OCI-LY7 (cell line): ENCODE measurements around the gene RIN3.

ENCODE experiments used
- EZH2phosphoT487 ChIP-seq: fragments of 200-600 bp; sonication (generic); IDR thresholded peaks from 2 replicates; pipeline ENCODE4 v1.6.1; 2018; ENCODE audit warnings: low read depth, borderline replicate concordance, mild to moderate bottlenecking, mixed run types, antibody characterized with exemption, low read length, moderate library complexity, mixed read lengths
- TF ChIP-seq, protein P1 (sequence below): fragments of 200-600 bp; sonication (generic); conservative IDR thresholded peaks from 2 replicates; pipeline ENCODE4 v1.5.1; 2014; ENCODE audit warnings: mild to moderate bottlenecking, antibody characterized with exemption, low read length, moderate library complexity, mixed read lengths

DNA sequence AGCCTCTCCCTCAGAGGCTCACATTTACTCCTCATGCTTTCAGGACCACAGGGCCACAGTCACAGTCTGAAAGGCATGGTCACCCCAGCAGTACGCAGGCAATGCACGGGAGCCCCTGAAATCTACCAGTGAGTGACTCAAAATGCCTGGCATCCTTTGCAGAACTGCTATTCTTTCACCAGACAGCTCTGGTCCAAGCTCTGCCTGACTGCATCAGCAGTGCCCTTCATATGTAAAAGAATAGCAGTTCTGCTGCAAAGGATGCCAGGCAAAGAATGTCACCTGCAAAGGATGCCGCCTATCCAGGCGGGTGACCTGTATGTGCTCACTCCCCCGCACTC lies 196.4 kb downstream of the RIN3 start:
- TF ChIP-seq EZH2phosphoT487, result no peak
- TF ChIP-seq, protein P1, sequence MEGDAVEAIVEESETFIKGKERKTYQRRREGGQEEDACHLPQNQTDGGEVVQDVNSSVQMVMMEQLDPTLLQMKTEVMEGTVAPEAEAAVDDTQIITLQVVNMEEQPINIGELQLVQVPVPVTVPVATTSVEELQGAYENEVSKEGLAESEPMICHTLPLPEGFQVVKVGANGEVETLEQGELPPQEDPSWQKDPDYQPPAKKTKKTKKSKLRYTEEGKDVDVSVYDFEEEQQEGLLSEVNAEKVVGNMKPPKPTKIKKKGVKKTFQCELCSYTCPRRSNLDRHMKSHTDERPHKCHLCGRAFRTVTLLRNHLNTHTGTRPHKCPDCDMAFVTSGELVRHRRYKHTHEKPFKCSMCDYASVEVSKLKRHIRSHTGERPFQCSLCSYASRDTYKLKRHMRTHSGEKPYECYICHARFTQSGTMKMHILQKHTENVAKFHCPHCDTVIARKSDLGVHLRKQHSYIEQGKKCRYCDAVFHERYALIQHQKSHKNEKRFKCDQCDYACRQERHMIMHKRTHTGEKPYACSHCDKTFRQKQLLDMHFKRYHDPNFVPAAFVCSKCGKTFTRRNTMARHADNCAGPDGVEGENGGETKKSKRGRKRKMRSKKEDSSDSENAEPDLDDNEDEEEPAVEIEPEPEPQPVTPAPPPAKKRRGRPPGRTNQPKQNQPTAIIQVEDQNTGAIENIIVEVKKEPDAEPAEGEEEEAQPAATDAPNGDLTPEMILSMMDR, result no peak
